HG03097 (cell line): ENCODE measurements around the gene CENPV.
"Not testable (repeated sequence)": the region's sequence is repeated elsewhere in the genome, so short reads cannot be mapped to it uniquely, and the experiment has no call there.

Experiments used
- ATAC-seq: cut with Tn5 transposase; IDR thresholded peaks from one replicate; pipeline ENCODE4 v1.9.1; 2021; ENCODE audit not compliant: unreplicated experiment, low FRiP score

The CENPV gene

GRCh38 chr17:16314859-16315258 lies 38.4 kb downstream of the CENPV start:
- ATAC-seq = no peak

DNA sequence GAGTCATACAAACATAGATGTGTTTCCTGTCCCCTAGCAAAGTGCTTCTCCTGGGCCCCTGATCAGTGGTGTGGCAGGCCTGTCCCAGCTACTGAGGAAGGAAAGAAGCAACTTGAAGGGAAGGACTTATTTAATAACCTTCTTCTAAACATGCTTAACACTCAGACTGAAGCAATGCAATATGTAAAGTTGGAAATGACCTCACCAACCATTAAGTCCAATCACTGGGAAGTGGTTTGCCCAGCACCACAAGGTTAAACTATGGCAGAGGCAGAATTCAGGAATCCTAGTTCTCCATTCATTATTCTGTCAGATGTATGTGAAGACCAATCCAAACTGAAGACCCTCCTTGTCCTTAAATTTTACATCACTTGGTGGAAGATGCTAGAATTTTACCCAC lies 39.1 kb downstream of the CENPV start:
- ATAC-seq = no peak

- ATAC-seq = no peak
Measured at GRCh38 chr17:16313139-16314090, 39.9 kb downstream of the CENPV start.

DNA sequence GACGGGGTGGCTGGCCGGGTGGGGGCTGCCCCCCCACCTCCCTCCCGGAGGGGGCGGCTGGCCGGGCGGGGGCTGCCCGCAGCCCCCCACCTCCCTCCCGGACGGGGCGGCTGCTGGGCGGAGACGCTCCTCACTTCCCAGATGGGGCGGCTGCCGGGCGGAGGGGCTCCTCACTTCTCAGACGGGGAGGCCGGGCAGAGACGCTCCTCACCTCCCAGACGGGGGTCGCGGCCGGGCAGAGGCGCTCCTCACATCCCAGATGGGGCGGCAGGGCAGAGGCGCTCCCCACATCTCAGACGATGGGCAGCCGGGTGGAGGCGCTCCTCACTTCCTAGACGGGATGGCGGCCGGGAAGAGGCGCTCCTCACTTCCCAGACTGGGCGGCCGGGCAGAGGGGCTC lies 41.2 kb downstream of the CENPV start:
- not testable (repeated sequence) for ATAC-seq

DNA sequence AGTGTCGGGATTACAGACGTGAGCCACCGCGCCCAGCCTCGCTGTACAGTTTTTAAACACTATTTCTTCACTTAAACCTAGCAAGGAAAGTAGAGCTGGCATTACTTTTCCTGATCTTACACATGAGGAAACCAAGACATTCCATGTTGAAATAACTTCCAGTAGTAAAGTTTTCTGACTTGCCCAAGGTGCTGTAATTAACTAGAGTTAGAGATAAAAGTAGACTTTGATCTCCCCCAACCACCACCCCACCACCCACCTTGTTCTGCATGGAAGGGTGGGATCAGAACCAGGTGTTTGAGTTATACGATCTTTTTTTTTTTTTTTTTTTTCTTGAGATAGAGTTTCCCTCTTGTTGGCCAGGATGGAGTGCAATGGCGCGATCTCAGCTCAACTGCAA lies 47.1 kb downstream of the CENPV start:
- ATAC-seq = no peak

DNA sequence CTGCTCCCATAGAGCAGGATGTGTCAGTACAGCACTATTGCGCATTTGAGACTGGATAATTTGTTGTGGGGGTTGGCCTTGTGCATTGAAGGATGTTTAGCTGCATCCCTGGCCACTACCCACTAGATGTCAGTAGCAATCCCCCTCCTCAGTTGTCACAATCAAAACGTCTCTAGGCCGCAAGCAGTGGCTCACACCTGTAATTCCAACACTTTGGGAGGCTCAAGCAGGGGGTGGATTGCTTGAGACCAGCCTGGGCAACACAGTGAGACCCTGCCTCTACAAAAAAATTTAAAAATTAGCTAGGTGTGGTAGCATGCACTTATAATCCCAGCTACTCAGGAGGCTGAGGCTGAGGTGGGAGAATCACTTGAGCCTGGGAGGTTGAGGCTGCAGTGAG lies 48.4 kb downstream of the CENPV start:
- no peak for ATAC-seq

DNA sequence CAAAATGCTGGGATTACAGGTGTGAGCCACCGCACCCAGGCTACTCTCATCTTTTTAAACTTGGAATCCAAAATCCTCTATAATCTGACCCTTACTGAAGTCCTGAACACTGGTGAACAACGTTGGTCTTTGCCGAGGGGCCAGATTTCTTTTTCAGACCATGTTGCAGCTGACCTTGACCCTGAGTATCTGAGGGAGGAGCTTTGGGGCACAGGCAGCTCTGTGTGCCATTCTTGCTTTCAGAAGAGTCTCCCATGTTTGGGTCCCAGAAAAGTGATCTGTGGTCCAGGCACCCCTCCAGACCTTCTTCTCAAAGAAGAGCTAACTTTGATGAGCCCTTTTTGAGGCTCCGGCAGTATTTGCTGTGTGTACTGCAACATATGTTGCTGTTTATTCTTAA lies 50.4 kb downstream of the CENPV start:
- ATAC-seq = no peak

DNA sequence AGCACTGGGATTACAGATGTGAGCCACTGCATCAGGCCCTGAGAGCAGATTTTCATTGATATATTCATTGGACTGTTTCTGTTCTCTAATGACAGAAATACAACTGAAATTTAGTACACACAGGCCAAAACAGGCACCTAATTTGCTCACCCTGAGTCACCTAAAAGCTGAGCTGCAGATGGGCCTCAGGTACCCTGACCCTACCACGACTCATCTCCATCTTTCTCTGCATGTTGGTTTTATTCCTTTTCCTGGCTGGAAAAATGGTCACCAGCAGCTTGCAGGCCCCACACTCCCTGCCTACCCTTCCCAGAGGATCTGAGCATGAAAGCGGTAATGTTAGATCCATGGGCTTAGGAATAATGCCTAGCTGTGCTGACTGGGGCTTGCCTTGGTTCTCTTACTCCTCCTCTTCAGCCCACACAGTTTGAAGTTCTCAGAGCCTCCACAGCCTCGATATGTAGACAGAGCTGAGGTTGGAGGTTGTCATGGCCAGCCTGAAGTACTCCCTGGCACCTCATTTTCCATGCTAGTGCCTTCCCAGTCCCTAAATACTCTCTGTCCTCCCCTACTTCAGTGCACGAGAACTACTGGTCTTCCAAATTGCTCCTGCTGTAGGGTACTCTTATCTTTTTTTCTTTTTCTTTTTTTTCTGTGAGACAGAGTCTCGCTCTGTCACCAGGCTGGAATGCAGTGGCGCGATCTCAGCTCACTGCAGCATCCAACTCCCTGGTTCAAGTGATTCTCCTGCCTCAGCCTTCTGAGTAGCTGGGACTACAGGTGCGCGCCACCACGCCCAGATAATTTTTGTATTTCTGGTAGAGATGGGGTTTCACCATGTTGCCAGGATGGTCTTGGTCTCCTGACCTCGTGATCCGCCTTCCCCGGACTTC lies 51.1 kb downstream of the CENPV start:
- no peak for ATAC-seq

DNA sequence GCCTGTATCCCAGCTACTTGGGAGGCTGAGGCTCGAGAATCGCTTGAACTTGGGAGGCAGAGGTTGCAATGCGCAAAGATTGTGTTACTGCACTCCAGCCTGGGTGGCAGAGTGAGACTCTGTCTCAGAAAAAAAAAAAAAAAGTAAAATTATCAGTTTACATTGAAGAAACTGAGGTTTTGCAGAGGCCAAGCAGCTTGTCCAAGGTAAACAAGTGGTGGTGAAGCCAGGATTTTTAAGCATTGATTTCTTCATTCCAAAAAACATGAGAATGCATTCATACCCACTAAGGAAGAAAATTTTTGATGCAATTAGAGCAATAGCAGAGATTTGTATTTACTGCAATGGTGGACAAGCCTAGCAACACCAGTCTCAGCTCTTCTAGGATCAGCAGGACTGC lies 52.7 kb downstream of the CENPV start:
- ATAC-seq = no peak

DNA sequence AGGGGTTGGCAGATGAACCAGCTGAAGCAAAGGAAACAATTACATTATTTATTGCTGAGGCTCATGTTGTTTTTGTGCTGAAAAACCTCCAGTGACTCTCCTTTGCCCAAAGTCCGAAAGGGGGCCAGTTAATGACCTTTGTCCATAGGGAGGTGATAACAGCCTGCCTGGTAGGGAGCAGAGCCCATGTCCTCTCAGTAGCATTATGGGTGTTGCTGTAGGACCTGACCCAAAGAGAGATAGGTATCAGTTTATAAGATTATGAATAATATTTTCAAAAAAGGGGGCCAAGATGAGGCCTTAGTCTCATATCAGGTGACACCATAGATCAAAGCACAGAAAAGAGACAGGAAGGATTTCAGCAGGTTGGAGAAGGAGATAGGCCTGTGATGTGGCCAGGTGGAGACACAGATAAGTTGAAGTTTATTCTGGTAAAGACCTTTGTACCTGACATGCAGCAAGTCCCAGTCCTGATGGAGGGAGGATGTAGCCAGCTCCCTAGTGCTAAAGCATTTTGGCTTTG lies 55.1 kb downstream of the CENPV start:
- no peak for ATAC-seq

DNA sequence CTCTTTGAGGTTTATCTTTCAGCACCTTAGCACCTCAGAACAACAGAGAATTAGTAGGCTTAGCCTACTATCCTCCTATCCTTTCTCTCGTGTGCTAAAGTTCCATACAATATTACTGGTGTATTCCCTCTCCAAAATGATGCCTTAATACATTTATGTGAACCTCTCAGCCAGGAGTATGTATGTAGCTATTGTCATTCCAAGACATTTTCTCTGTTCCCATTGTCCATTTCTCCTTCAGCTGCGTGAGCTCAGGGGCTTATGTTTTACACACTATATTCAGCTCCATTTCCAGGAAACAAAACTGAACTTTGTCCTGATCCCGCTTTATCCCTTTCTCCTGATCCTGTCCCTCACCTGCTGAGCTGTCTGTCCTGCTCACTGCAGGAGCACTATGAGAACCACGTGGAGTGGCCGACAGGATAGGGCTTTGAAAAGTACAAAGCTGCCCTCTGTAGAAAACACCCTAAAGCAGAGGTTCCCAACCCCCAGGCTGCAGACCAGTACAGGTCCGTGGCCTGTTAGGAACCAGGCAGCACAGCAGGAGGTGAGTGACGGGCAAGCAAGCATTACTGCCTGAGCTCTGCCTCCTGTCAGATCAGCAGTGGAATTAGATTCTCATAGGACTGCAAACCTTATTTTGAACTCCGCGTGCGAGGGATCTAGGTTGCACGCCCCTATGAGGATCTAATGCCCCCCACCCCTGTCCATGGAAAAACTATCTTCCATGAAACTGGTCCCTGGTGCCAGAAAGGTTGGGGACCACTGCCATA lies 55.7 kb downstream of the CENPV start:
- no peak for ATAC-seq

GRCh38 chr17:16296072-16296471 lies 57.2 kb downstream of the CENPV start:
- ATAC-seq = not testable (repeated sequence)

DNA sequence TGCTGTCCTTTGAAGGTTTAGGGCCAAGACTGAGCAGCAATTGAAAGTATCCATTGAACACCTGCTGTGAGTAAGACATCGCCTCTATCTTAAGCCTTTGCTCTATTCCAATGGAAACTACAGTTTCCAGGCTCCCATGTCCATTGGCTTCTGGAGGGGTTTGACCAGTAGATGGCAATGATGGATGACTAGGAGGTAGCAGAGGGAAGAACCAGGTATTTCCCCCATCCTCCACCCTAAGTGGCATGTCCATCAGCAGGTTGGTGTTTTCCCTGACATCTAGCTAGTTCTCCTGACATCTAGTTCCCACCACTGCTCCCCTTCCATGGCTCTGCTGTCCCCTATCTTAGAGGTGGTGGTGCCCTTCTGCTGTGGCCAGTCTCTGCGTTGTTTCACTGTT lies 58.7 kb downstream of the CENPV start:
- ATAC-seq = no peak

GRCh38 chr17:16293931-16294330 lies 59.3 kb downstream of the CENPV start:
- ATAC-seq = no peak
